Spinal cord (tissue), 10 donors: ENCODE results near the gene COASY. TPM values are rescaled to one million over a fixed set of nuclear protein-coding genes. Genes with fewer than 3 reads are reported as not detected.
"Not testable (repeated sequence)": the region's sequence is repeated elsewhere in the genome, so short reads cannot be mapped to it uniquely, and the experiment has no call there.

Experiments used
- DNase-seq, 6 donors: peaks; one replicate each; pipeline versions ENCODE4 v3.0.0 to v3.0.0-alpha.2; 2013 to 2015; ENCODE audit warnings: low spot score in 6 of 6, low read depth in 4 of 6
- H3K27ac ChIP-seq: one replicate; pipeline ENCODE4 v1.5.1; 2013; ENCODE audit warnings: low read depth, low read length, control low read depth
- H3K27me3 ChIP-seq: one replicate; pipeline ENCODE4 v1.6.1; 2013; ENCODE audit warnings: low read length; ENCODE audit not compliant: control insufficient read depth, insufficient read depth
- H3K36me3 ChIP-seq: one replicate; pipeline ENCODE4 v1.6.1; 2013; ENCODE audit warnings: low read length; ENCODE audit not compliant: control insufficient read depth, insufficient read depth
- H3K4me1 ChIP-seq: one replicate; pipeline ENCODE4 v1.6.1; 2013; ENCODE audit warnings: low read length; ENCODE audit not compliant: control insufficient read depth, insufficient read depth
- H3K4me3 ChIP-seq: one replicate; pipeline ENCODE4 v1.5.1; 2013; ENCODE audit warnings: low read depth, low read length, control low read depth
- H3K9me3 ChIP-seq: one replicate; pipeline ENCODE4 v1.6.1; 2013; ENCODE audit warnings: low read length; ENCODE audit not compliant: control insufficient read depth, insufficient read depth
- WGBS: methylation state at CpG from one replicate; pipeline ENCODE4 v1.1.5; 2013; ENCODE audit warnings: missing lambda C conversion rate; ENCODE audit not compliant: insufficient coverage; 5-methylcytosine and 5-hydroxymethylcytosine counted together
- polyA plus RNA-seq, 2 donors: library from polyadenylated mRNA; unstranded; fragments of 120-200 nt; gene quantifications; one replicate each; pipeline ENCODE4 v1.2.1, GENCODE V29; 2013; ENCODE audit not compliant: insufficient read length in 2 of 2
- total RNA-seq, 2 donors: library from RNA; depleted of rRNA in 1 of 2; stranded (reverse); fragments of 120-200 nt in 1 of 2; fragments of >200 nt in 1 of 2; gene quantifications; one replicate each; pipeline versions ENCODE4 v1.2.3 to v1.2.4, GENCODE V29; 2013 to 2014
- donor health status: healthy.

Gene COASY
- total and polyA plus RNA-seq, 4 donors = 12.8 to 49.7 (median 35.2) TPM

- no peaks in the 10 kb centered on the region for H3K27me3 ChIP-seq
- peaks cover 38% of the 10 kb centered on the region for H3K36me3 ChIP-seq
- WGBS = 78% methylated on average over 7 of the region's 14 CpGs
- peaks cover 34% of the 10 kb centered on the region for H3K4me1 ChIP-seq
- H3K27ac ChIP-seq = no peak overlapping the region
- no peak for DNase-seq
- no peaks in the 10 kb centered on the region for H3K9me3 ChIP-seq
- H3K4me3 ChIP-seq = no peak overlapping the region
These were observed 12.8 kb upstream of the COASY start for GRCh38 chr17:42548993-42549755.

GRCh38 chr17:42552736-42553135 is 9.2 kb upstream of the COASY start, which contains the start of gene HSD17B1:
Gene HSD17B1 (plus strand): TSS chr17:42552923. CDS start chr17:42552934, 11 bp downstream.
- DNase-seq, H3K27me3 ChIP-seq, H3K9me3 ChIP-seq, H3K27ac ChIP-seq: not testable (repeated sequence)
- H3K4me3 ChIP-seq = peak within 1 kb of the TSS; percentile 74
- peaks cover 26% of the 10 kb centered on the region for H3K36me3 ChIP-seq
- 100% methylated on average over 5 of the region's 15 CpGs for WGBS
- peaks cover 52% of the 10 kb centered on the region for H3K4me1 ChIP-seq

- no peak for DNase-seq
- peaks cover 23% of the 10 kb centered on the region for H3K36me3 ChIP-seq
- no peak overlapping the region for H3K27ac ChIP-seq
- no peak overlapping the region for H3K4me3 ChIP-seq
- 72% methylated on average over 44 of the region's 45 CpGs for WGBS
- H3K4me1 ChIP-seq = peaks cover 47% of the 10 kb centered on the region
- H3K9me3 ChIP-seq = no peaks in the 10 kb centered on the region
- H3K27me3 ChIP-seq = no peaks in the 10 kb centered on the region
These were observed 8.7 kb upstream of the COASY start for GRCh38 chr17:42553161-42553818.

GRCh38 chr17:42553866-42554249 is 8.1 kb upstream of the COASY start:
- DNase-seq = no peak
- Histone ChIP-seq H3K36me3 (peaks cover 23% of the 10 kb centered on the region), H3K27me3 (no peaks in the 10 kb centered on the region), H3K9me3 (no peaks in the 10 kb centered on the region), H3K27ac (peak overlapping the region; percentile 89), H3K4me1 (peaks cover 41% of the 10 kb centered on the region), H3K4me3 (peak overlapping the region; percentile 74)
- WGBS = 67% methylated on average over 13 of the region's 16 CpGs

GRCh38 chr17:42554250-42555121 is 7.5 kb upstream of the COASY start:
- H3K4me3 ChIP-seq = peak overlapping the region; percentile 74
- H3K36me3 ChIP-seq = peaks cover 23% of the 10 kb centered on the region
- DNase-seq = peak in 5 of 6 donors; percentile 79 to 96 (median 88)
- no peaks in the 10 kb centered on the region for H3K9me3 ChIP-seq
- H3K27ac ChIP-seq = peak overlapping the region; percentile 89
- H3K4me1 ChIP-seq = peaks cover 36% of the 10 kb centered on the region
- no peaks in the 10 kb centered on the region for H3K27me3 ChIP-seq
- WGBS = under 1% methylated on average over 74 of the region's 82 CpGs

- no peak for DNase-seq
- peak overlapping the region; percentile 74 for H3K4me3 ChIP-seq
- no peaks in the 10 kb centered on the region for H3K27me3 ChIP-seq
- peaks cover 36% of the 10 kb centered on the region for H3K4me1 ChIP-seq
- H3K9me3 ChIP-seq = no peaks in the 10 kb centered on the region
- H3K27ac ChIP-seq = peak overlapping the region; percentile 89
- peaks cover 23% of the 10 kb centered on the region for H3K36me3 ChIP-seq
- no CpG with 5 or more reads among the region's 4 CpGs for WGBS
These were observed 6.8 kb upstream of the COASY start for GRCh38 chr17:42555122-42555622.

GRCh38 chr17:42555961-42556617 is 5.9 kb upstream of the COASY start:
- DNase-seq, H3K4me3 ChIP-seq, H3K9me3 ChIP-seq, H3K27ac ChIP-seq, H3K27me3 ChIP-seq: not testable (repeated sequence)
- H3K4me1 ChIP-seq = peaks cover 36% of the 10 kb centered on the region
- peaks cover 23% of the 10 kb centered on the region for H3K36me3 ChIP-seq
- 44% methylated on average over 4 of the region's 5 CpGs for WGBS

GRCh38 chr17:42559075-42559474 is 2.9 kb upstream of the COASY start:
- H3K4me1 ChIP-seq = peaks cover 45% of the 10 kb centered on the region
- DNase-seq = no peak
- H3K4me3 ChIP-seq = no peak overlapping the region
- H3K27me3 ChIP-seq = no peaks in the 10 kb centered on the region
- no peaks in the 10 kb centered on the region for H3K9me3 ChIP-seq
- no peak overlapping the region for H3K27ac ChIP-seq
- WGBS = 98% methylated on average over 5 of the region's 6 CpGs
- peaks cover 15% of the 10 kb centered on the region for H3K36me3 ChIP-seq

- Histone ChIP-seq H3K9me3 (no peaks in the 10 kb centered on the region), H3K4me1 (peaks cover 43% of the 10 kb centered on the region), H3K36me3 (peaks cover 23% of the 10 kb centered on the region), H3K27ac (peak overlapping the region; percentile 7), H3K4me3 (no peak overlapping the region), H3K27me3 (no peaks in the 10 kb centered on the region)
- no CpG with 5 or more reads among the region's 3 CpGs for WGBS
- DNase-seq = no peak
These were observed 1.7 kb upstream of the COASY start for GRCh38 chr17:42560246-42560645.
